Measurements from ENCODE around the gene COQ9.
"Not testable (repeated sequence)": the region's sequence is repeated elsewhere in the genome, so short reads cannot be mapped to it uniquely, and the experiment has no call there.

COQ9 gene, protein sequence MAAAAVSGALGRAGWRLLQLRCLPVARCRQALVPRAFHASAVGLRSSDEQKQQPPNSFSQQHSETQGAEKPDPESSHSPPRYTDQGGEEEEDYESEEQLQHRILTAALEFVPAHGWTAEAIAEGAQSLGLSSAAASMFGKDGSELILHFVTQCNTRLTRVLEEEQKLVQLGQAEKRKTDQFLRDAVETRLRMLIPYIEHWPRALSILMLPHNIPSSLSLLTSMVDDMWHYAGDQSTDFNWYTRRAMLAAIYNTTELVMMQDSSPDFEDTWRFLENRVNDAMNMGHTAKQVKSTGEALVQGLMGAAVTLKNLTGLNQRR

DNA sequence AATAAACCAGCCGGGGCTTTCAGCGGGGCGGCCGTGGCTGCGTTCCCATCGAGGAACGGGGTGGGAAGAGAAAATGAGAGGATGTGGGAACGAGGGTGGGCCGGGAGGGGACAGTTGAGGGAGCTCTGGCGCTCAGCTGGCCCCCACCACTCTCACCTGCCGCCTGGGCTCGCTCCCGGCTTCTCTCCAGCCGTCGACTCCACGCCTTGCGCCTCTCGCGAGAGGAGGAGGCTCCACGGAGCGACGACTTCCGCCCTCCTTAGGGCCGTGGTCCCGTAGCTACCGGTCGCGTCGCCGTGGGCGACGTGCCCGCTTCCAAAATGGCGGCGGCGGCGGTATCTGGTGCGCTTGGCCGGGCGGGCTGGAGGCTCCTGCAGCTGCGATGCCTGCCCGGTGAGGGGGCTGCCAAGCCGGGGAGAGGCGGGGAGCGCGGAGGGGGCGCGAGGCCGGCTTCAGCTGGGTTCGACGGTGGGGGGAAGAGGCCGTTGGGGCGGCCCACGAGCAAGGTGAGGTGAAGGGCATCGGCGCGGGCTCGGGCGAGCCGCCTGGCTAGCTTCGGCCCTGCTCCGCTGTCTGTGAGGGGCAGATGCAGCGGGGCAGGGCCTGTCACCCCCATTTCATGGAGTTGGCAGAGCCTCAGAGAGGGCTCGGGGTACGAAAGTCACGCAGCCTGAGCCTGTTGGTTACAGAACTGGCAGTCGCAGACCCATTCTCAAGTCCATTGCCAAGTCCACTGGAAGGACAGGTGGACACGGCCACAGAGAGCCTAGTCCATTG is at the start of gene COQ9, which contains the start of gene CIAPIN1:
Gene COQ9 (plus strand): TSS at position 294 of the 777 bp plus-strand sequence. CDS start 27 bp downstream, at position 321.
Gene CIAPIN1 (minus strand): TSS at position 200 of the 777 bp plus-strand sequence. CDS start 6,457 bp downstream, outside the sequence.
- DNase-seq (ENCODE audit: low read depth in 2 of 2): peak; percentile 84 to 88

DNA sequence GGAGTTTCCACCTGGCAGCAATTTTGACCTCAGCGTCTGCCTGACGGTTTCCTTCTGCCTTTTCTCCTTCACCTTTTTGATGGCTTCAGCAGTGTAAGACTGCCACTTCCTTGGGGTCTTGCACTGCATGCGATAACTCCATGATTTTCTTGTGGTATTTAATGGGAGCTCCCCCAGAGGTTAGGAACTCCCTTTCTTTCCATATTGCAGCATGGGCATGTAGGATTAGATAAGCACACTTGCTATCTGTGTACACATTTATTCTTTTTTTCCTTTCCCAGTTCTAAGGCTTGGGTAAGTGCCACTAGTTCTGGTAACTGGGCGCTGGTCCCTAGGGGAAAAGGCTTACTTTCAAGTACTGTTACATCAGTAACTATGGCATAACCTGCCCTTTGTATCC is 49.8 kb upstream of the COQ9 start:
- DNase-seq (ENCODE audit: low read depth in 2 of 2): not testable (repeated sequence)

DNA sequence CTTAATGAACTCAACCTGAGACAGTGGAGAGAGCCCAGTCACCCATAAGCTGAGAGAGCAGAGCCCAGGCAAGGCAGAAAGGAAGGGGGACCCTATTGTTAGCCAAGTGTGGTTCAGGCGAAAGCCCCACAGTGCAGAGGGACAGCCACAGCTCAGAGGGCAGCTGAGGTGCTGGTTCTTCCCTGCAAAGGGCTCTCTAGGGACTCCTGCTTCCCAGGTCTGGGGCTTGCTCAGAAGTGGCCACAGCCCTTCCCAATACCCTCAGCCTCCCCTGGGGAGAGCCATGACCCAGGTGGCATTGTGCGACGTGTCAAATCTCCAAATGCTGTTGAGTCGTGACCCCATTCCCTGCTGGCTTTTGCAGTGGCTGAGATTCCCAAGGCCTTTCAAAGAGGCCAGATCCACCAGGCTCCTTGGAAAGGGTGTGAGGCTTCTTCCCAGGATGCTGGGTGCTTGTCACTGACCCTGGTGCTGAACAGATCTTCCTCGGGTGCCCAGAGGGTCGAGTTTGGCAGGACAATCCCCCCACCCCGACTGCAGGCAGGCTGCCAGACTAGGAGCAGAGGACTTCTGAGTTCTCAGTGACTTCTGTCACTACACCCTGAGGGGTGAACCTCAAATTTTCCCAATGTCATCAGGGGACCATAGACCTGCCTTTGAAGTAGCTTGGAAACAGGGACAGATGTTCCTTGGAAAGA is 45.2 kb upstream of the COQ9 start:
- DNase-seq (ENCODE audit: low read depth in 2 of 2): no peak

DNA sequence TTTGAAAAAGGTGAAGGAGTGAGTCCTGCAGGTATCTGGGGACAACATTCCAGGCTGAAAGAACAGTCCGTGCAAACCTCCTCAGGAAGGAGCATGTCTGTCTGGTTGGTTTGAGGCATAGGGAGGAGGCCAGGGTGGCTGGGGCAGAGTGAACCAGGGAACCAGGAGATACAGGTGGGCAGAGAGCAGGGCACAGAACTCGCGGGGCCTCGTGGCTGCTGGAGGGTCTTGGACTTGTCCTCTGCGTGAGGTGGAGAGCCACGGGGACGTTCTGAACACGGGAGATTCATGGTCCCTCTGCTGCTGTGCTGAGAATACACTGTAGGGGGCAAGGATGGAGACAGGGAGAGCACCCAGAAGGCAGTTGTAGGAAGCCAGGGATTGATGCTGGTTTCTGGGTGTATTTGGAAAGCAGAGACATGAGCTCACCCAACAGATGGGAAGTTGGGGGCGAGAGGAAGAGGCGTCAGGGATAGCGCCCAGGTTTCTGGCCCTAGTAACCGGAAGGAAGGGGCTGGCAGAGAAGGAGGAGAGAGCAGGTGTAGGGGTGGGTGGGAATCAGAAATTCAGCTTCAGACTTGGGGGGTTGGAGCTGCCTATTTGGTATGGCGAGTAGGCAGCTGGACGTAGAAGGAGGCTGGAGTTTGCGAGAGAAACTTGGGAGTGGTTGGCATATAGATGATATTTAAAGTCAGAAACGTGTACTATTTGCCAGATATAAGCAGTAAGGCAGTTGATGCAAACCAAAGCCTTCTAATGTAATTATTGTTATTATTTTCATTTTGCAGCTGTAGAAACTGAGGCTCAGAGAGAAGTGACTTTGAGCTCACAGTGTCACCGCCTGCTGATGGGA is 43.1 kb upstream of the COQ9 start, which contains the start of gene CCL17:
Gene CCL17 (plus strand): TSS at position 803 of the 853 bp plus-strand sequence. CDS start 9,166 bp downstream, outside the sequence.
- DNase-seq (ENCODE audit: low read depth in 2 of 2): no peak

DNA sequence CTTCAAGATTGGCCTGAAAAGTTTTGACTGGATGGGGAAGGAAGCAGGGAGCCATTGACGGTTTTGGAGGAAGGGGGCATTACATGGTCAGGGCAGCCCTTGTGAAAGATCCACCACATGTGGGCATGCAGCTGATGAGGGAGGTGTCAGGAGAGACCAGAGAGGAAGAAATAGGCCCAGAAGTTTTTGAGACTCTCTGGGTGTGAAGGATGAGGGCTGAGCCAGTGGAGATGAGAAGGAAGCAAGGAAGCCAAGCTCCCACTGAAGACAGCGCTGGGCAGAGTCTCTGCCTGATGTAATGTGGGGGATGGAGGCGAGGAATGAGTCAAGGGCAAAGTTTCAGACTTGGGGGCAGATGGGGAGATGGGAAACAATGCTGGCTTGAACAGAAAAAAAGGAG is 42.2 kb upstream of the COQ9 start:
- DNase-seq (ENCODE audit: low read depth in 2 of 2): no peak

- DNase-seq (ENCODE audit: low read depth in 2 of 2): no peak
These were observed 40.4 kb upstream of the COQ9 start for GRCh38 chr16:57406881-57407280.

- DNase-seq (ENCODE audit: low read depth in 2 of 2): no peak
These were observed 39.5 kb upstream of the COQ9 start for GRCh38 chr16:57407521-57408353.

DNA sequence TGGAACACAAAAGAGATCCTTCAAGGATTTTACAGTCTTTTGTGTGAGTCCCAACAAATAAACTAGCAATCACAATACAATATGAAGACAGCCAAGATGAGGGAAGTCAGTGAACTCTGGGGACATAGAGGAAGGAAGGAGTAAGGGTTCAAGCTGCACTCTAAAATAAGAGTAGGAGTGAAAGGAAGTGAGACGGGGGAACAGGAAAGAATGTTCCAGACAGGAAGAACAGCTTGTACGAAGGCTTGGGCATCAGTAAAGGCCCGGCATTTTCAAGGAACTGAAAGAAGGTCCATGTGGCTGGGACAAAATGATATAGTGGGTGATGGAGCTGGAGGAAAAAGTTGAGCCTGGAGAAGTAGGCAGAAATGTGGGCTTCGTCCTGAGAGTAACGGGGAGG is 38.2 kb upstream of the COQ9 start:
- no peak for DNase-seq (ENCODE audit: low read depth in 2 of 2)

- DNase-seq (ENCODE audit: low read depth in 2 of 2): no peak
These were observed 37.2 kb upstream of the COQ9 start for GRCh38 chr16:57409870-57410587.

DNA sequence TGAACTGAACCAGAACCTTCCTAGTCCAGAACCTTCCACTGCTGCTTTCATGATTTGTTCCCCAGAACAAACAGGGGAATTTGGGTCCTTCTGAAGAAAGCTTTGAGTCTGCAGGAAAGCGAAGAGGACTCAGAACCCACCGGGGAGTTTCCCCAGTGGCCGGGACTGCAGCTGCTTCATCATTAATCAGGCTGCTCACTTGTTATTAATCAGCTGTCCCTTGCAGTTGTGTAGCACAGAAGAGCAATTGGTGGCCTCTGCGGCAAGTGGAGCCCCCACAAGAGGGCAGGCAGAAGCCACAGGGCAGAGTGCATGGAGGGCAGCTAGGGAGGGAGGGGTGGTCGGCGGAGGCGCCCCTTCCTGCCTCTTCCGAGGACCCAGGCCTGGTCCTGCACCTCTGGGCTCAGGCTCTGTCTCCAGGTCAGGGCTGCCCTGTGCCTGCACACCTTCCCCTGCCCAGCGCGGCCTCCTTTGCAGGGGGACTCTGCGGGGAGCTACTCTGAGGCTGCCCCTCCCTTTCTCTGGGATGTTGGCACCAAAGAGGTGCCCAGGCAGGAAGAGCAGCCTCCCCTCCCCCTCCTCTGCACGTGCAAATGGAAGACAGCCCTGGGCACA is 35.8 kb upstream of the COQ9 start:
- no peak for DNase-seq (ENCODE audit: low read depth in 2 of 2)

DNA sequence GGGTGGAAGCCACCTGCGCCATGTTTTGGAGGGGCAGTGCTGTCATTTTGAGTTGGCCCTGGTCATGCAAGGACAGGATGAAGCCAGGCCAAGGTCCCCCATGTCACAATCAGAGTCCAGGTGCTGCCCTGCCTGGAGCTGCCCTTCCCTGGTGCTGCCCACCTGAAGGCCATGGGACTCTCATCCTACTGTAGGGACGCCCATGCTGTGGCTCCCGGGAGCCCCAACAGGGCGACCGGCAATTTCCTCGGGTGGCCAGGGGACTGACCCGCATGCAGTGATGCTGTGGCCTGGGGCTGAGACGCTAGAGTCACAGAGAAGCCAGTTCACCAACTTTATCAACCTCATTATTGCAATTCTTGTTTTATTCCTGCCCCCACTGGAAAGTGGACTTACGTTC is 34.7 kb upstream of the COQ9 start:
- no peak for DNase-seq (ENCODE audit: low read depth in 2 of 2)

DNA sequence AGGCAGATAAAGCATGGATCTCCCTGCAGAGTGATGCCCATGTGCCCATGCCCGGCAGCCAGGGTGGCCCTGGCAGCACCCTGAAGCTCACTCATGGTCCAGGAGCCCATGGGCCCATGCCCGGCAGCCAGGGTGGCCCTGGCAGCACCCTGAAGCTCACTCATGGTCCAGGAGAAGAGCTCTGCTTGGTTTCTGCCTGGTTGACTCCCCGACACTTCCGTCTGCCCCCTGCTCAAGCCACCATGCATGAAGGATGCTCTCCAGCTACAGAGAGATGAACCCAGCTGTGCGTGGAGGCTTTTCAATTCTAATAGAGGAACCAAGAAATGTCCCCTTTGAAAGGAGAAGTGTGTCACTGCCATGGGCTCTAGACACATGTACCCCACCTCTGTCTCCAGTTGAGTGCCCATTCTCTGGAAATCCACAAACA is 34.0 kb upstream of the COQ9 start:
- DNase-seq (ENCODE audit: low read depth in 2 of 2): no peak

GRCh38 chr16:57413733-57414132 is 33.5 kb upstream of the COQ9 start:
- no peak for DNase-seq (ENCODE audit: low read depth in 2 of 2)

GRCh38 chr16:57416084-57416483 is 31.2 kb upstream of the COQ9 start:
- no peak for DNase-seq (ENCODE audit: low read depth in 2 of 2)

DNA sequence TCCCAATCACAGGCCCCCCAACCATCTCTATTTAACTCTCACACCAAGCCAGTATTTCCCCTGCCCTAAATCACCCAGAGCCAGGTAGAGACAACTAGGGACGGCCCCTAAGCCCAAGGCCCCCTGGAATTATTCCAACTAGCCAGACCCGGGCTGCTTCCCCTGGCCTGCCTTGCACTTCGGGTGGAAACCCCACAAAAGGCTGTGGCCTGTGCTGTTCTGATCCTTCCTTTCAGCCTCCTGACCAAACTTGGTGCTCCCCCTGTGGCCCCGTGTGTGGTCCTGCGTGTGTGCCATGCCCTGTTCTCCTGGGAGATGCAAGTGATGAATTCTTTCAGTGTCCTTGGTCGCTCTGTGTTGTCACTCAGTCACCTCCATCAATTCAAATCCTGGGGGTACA is 27.8 kb upstream of the COQ9 start:
- DNase-seq (ENCODE audit: low read depth in 2 of 2): no peak

GRCh38 chr16:57422026-57422944 is 25.0 kb upstream of the COQ9 start:
- no peak for DNase-seq (ENCODE audit: low read depth in 2 of 2)

- DNase-seq (ENCODE audit: low read depth in 2 of 2): no peak
These were observed 24.1 kb upstream of the COQ9 start for GRCh38 chr16:57423152-57423551.

- DNase-seq (ENCODE audit: low read depth in 2 of 2): no peak
These were observed 22.7 kb upstream of the COQ9 start for GRCh38 chr16:57424583-57424982.
